ENCODE results near the gene GRM8.

GRCh38 chr7:126993626-126994213, 259.0 kb downstream of the GRM8 start:
- no peak for TF ChIP-seq CTCF (IDR thresholded peaks at IDR 0.05)
- TF ChIP-seq POLR2A (IDR thresholded peaks at IDR 0.05): no peak
- no peak for TF ChIP-seq EP300 (IDR thresholded peaks at IDR 0.05)
- no peak for TF ChIP-seq POLR2AphosphoS5 (IDR thresholded peaks at IDR 0.05)

Measured in suprapubic skin (tissue), 4 donors.